ENCODE results near the gene LGALS3.

The LGALS3 gene

DNA sequence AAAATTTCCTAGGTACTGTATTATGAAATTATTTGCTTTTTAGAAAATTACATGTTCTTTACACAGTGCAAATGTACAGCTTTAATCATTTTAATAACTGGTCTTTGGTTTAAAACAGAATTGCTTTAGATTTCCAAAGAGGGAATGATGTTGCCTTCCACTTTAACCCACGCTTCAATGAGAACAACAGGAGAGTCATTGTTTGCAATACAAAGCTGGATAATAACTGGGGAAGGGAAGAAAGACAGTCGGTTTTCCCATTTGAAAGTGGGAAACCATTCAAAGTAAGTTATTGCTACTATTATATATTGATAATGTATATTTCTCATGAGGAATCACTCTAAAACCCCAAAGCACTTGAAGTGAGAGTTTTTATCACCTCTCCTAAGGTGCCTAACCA lies 13.4 kb downstream of the LGALS3 start:
- no peak overlapping the region for H3K27ac Mint-ChIP-seq
- TF ChIP-seq, protein P1, sequence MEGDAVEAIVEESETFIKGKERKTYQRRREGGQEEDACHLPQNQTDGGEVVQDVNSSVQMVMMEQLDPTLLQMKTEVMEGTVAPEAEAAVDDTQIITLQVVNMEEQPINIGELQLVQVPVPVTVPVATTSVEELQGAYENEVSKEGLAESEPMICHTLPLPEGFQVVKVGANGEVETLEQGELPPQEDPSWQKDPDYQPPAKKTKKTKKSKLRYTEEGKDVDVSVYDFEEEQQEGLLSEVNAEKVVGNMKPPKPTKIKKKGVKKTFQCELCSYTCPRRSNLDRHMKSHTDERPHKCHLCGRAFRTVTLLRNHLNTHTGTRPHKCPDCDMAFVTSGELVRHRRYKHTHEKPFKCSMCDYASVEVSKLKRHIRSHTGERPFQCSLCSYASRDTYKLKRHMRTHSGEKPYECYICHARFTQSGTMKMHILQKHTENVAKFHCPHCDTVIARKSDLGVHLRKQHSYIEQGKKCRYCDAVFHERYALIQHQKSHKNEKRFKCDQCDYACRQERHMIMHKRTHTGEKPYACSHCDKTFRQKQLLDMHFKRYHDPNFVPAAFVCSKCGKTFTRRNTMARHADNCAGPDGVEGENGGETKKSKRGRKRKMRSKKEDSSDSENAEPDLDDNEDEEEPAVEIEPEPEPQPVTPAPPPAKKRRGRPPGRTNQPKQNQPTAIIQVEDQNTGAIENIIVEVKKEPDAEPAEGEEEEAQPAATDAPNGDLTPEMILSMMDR (IDR thresholded peaks at IDR 0.05; ENCODE audit: unreplicated experiment in 3 of 3) = no peak
- no peaks in the 10 kb centered on the region for H3K9me3 Mint-ChIP-seq
- H3K27me3 Mint-ChIP-seq (ENCODE audit: low read depth) = no peaks in the 10 kb centered on the region
- no peak overlapping the region for H3K4me3 Mint-ChIP-seq
- H3K36me3 Mint-ChIP-seq (ENCODE audit: low read depth) = peaks cover 31% of the 10 kb centered on the region
- peaks cover 3% of the 10 kb centered on the region for H3K4me1 Mint-ChIP-seq

DNA sequence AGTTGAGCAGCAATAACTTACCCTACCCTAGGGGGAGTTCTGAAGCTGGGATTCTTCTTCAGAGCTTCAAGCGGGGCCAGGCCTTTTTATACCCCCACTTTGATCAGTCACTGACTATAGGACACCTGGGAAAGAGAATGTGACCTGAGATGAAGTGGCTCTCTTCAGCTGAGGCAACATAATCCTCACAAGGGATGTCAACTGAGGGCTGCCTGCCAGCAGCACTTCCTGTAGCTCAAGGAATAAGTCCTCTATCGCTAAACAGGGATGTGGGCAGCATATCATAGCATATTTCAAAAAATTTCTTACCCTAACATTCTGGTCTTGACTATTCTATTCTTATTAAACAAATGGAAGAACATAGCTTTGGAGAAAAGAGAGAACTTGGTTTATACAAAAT lies 17.4 kb downstream of the LGALS3 start:
- no peak overlapping the region for H3K27ac Mint-ChIP-seq
- no peaks in the 10 kb centered on the region for H3K4me1 Mint-ChIP-seq
- H3K36me3 Mint-ChIP-seq (ENCODE audit: low read depth) = peaks cover 26% of the 10 kb centered on the region
- no peak overlapping the region for H3K4me3 Mint-ChIP-seq
- H3K27me3 Mint-ChIP-seq (ENCODE audit: low read depth) = no peaks in the 10 kb centered on the region
- TF ChIP-seq, protein P1 (IDR thresholded peaks at IDR 0.05; ENCODE audit: unreplicated experiment in 3 of 3) = no peak
- H3K9me3 Mint-ChIP-seq = no peaks in the 10 kb centered on the region

DNA sequence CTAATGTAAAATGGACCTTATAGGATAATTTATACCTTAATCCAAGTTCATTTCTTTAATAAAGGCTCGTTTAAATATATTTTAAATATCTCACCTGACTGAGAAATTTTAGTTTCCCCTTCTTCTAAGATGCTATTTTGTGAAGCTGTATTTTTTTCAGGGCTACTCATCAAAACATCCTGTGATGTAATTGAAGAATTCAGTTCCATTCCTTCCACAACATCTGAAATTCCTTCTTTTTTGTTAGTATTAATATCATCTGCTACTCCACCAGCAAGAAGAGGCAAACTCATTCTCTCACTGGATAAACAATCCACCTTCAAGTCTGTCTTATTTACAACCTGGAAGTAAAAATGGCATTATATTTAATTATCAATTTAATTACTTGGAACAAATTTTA lies 22.5 kb downstream of the LGALS3 start:
- H3K36me3 Mint-ChIP-seq (ENCODE audit: low read depth) = peaks cover 34% of the 10 kb centered on the region
- no peaks in the 10 kb centered on the region for H3K27me3 Mint-ChIP-seq (ENCODE audit: low read depth)
- TF ChIP-seq, protein P1 (IDR thresholded peaks at IDR 0.05; ENCODE audit: unreplicated experiment in 3 of 3) = no peak
- H3K27ac Mint-ChIP-seq = no peak overlapping the region
- H3K4me3 Mint-ChIP-seq = no peak overlapping the region
- H3K9me3 Mint-ChIP-seq = no peaks in the 10 kb centered on the region
- no peaks in the 10 kb centered on the region for H3K4me1 Mint-ChIP-seq

DNA sequence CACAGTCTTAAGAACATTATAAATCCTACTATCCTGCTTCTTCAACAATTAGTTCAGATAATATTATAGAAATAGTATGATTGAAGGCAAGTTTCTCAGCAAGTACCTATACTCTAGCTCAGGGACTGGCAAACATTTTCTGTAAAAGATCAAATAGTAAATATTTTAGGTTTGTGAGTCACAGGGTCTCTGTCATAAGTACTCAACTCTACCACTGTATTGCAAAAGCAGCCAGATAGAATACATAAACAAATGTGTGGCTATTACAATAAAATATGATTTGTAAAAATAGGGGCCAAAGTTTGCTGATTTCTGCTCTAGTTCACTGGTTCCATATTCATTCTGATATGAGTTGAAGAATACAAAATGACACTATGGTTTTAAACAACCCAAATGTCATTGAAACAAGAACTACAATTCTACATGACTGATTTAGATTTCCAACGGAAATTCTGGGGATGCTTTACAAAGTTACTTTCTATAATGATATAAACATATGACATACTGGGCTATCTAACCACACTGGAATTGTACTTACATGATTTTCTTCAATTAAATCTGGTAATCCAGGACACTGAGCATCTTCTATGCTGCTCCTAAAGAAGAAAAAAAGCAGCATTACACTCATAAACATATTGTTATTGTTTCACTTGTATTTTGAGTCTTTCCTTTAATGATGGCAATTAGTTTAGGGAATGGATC lies 23.2 kb downstream of the LGALS3 start:
- H3K9me3 Mint-ChIP-seq = no peaks in the 10 kb centered on the region

DNA sequence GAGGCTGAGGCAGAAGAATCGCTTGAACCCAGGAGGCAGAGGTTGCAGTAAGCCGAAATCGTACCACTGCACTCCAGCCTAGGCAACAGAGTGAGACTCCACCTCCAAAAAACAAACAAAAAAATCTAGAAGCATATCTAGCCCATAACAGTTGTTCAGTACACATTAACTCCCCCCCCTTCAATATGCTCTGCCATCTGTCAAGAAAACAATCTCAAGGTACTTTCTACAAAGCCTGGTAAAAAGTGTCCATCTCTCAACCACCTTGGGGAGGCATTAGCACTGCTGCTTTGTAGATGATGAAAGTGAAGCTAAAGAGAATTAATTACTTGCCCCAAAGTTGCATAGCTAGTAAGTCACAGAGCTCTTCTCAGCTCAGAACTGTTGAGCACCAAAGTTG lies 24.9 kb downstream of the LGALS3 start:
- peaks cover 44% of the 10 kb centered on the region for H3K36me3 Mint-ChIP-seq (ENCODE audit: low read depth)
- no peaks in the 10 kb centered on the region for H3K27me3 Mint-ChIP-seq (ENCODE audit: low read depth)
- no peak overlapping the region for H3K4me3 Mint-ChIP-seq

More for the DNA sequence above, 23.2 kb downstream of the LGALS3 start:
- Mint-ChIP-seq H3K4me1 (no peaks in the 10 kb centered on the region), H3K36me3 (ENCODE audit: low read depth) (peaks cover 36% of the 10 kb centered on the region), H3K4me3 (no peak overlapping the region), H3K27me3 (ENCODE audit: low read depth) (no peaks in the 10 kb centered on the region), H3K27ac (no peak overlapping the region)
- TF ChIP-seq, protein P1 (IDR thresholded peaks at IDR 0.05; ENCODE audit: unreplicated experiment in 3 of 3) = no peak

More for the DNA sequence above, 24.9 kb downstream of the LGALS3 start:
- TF ChIP-seq, protein P1 (IDR thresholded peaks at IDR 0.05; ENCODE audit: unreplicated experiment in 3 of 3) = no peak
- no peaks in the 10 kb centered on the region for H3K9me3 Mint-ChIP-seq
- H3K27ac Mint-ChIP-seq = no peak overlapping the region
- H3K4me1 Mint-ChIP-seq = peaks cover 6% of the 10 kb centered on the region
